ENCODE measurements around the gene PSMC3.
A peak's percentile ranks its signal among the peaks of the same experiment; 100 is the strongest.

- TF ChIP-seq POLR2A (IDR thresholded peaks at IDR 0.05; ENCODE audit: low read length) (peak; percentile 11), GATA1 (IDR thresholded peaks at IDR 0.05; ENCODE audit: low read depth, low read length) (no peak)
Measured at GRCh38 chr11:47378836-47379170, 47.4 kb downstream of the PSMC3 start.
